Thyroid gland (tissue), 4 donors: ENCODE measurements around the gene SH3TC2.

Experiments used
- POLR2A ChIP-seq, 2 donors: fragments of 450-650 bp; IDR thresholded peaks; one replicate each; pipeline ENCODE4 v1.6.1; 2017; ENCODE audit warnings: antibody characterized with exemption in 2 of 2, mild to moderate bottlenecking in 2 of 2, moderate library complexity in 1 of 2
- TF ChIP-seq, protein P1 (sequence below), 6 experiments: fragments of 200-600 bp in 3 of 6; fragments of 450-650 bp in 3 of 6; sonication (generic) in 3 of 6; IDR thresholded peaks; one replicate each; pipeline ENCODE4 v1.5.1; 2016 to 2019; ENCODE audit warnings: antibody characterized with exemption in 6 of 6, mild to moderate bottlenecking in 2 of 6, inconsistent platforms in 1 of 6, moderate library complexity in 1 of 6

GRCh38 chr5:148957591-148958202 is 105.2 kb downstream of the SH3TC2 start:
- TF ChIP-seq, protein P1, sequence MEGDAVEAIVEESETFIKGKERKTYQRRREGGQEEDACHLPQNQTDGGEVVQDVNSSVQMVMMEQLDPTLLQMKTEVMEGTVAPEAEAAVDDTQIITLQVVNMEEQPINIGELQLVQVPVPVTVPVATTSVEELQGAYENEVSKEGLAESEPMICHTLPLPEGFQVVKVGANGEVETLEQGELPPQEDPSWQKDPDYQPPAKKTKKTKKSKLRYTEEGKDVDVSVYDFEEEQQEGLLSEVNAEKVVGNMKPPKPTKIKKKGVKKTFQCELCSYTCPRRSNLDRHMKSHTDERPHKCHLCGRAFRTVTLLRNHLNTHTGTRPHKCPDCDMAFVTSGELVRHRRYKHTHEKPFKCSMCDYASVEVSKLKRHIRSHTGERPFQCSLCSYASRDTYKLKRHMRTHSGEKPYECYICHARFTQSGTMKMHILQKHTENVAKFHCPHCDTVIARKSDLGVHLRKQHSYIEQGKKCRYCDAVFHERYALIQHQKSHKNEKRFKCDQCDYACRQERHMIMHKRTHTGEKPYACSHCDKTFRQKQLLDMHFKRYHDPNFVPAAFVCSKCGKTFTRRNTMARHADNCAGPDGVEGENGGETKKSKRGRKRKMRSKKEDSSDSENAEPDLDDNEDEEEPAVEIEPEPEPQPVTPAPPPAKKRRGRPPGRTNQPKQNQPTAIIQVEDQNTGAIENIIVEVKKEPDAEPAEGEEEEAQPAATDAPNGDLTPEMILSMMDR (IDR thresholded peaks at IDR 0.05), result peak; percentile 38 to 67 (median 52)
- TF ChIP-seq POLR2A (IDR thresholded peaks at IDR 0.05), result no peak
